Measurements from ENCODE around the gene CA11. TPM values are rescaled to one million over a fixed set of nuclear protein-coding genes. Genes with fewer than 3 reads are reported as not detected.
"Not testable (repeated sequence)": the region's sequence is repeated elsewhere in the genome, so short reads cannot be mapped to it uniquely, and the experiment has no call there.

The CA11 gene
- total RNA-seq, 1 experiment from 2014 or later: 11.8 TPM

GRCh38 chr19:48632692-48633147 lies 13.3 kb downstream of the CA11 start:
- Histone ChIP-seq H3K27me3 (no peaks in the 10 kb centered on the region), H3K36me3 (peaks cover 6% of the 10 kb centered on the region; the same call in 1 of the 2 replicates), H3K4me1 (peaks cover 21% of the 10 kb centered on the region), H3K4me3 (no peak overlapping the region), H3K27ac (no peak overlapping the region), H3K9me3 (replicated peaks) (no peaks in the 10 kb centered on the region)
- peak in 1 of 2 experiments; percentile 45 for DNase-seq

DNA sequence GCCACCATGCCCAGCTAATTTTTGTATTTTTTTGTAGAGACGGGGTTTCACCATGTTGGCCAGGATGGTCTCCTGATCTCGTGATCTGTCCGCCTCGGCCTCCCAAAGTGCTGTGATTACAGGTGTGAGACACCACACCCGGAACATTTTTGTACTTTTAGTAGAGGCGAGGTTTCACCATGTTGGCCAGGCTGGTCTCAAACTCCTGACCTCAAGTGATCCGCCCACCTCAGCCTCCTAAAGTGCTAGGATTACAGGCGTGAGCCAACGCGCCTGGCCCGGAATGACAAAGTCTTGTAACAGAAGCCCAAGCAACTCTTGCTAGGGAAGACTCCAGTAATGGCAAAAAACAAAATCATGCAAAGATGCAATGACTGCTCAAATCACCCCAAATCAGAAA lies 13.7 kb downstream of the CA11 start:
- H3K9me3 ChIP-seq (replicated peaks); H3K27me3 ChIP-seq; H3K4me3 ChIP-seq; H3K36me3 ChIP-seq; DNase-seq; H3K27ac ChIP-seq: not testable (repeated sequence)
- H3K4me1 ChIP-seq: peaks cover 21% of the 10 kb centered on the region

- Histone ChIP-seq H3K36me3 (peaks cover 6% of the 10 kb centered on the region; the same call in 1 of the 2 replicates), H3K27me3 (no peaks in the 10 kb centered on the region), H3K4me1 (peaks cover 19% of the 10 kb centered on the region), H3K27ac (no peak overlapping the region), H3K4me3 (no peak overlapping the region), H3K9me3 (replicated peaks) (no peaks in the 10 kb centered on the region)
- DNase-seq: no peak
Measured at GRCh38 chr19:48631225-48631624, 14.8 kb downstream of the CA11 start.

DNA sequence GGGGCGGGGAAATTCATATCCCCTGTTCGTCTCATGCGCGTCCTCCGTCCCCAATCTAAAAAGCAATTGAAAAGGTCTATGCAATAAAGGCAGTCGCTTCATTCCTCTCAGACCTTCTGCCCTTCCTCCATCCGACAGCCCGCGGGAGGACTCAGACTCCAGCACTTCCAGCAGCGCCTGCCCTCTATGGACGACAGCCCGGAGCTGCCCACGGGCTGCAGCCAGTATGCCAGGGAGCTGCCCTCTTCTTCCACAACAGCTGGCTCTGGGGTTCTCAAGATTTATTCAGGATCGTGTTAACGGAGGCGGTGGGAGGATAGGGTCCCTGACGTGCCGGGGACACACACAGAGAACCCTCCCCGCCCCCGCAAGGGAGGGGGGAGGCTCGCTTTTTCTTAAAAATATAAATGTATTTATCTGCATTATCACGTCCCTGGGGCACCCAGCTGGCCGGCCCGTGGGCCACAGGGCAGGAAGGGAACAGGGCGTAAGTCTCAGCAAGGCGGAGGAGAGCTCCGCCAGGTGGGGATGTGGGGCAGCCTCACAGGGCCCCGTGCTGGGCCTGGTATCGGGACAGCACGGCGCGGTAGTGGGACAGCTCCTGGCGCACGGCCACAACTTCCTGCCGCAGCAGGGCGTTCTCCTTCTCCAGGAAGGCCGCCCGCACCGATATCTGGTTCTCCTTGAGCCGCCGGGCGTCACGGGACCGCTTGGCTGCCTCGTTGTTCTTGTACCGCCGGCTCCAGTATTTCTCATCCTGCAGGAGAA lies 15.5 kb downstream of the CA11 start:
- no peak for DNase-seq
- Histone ChIP-seq H3K36me3 (peaks cover 6% of the 10 kb centered on the region; the same call in 1 of the 2 replicates), H3K27me3 (no peaks in the 10 kb centered on the region), H3K9me3 (replicated peaks) (no peaks in the 10 kb centered on the region), H3K27ac (no peak overlapping the region), H3K4me3 (no peak overlapping the region), H3K4me1 (peaks cover 19% of the 10 kb centered on the region)

- H3K4me3 ChIP-seq: no peak overlapping the region
- H3K4me1 ChIP-seq: peaks cover 20% of the 10 kb centered on the region
- H3K27me3 ChIP-seq: no peaks in the 10 kb centered on the region
- H3K36me3 ChIP-seq: peaks cover 6% of the 10 kb centered on the region; the same call in 1 of the 2 replicates
- DNase-seq: no peak
- H3K27ac ChIP-seq: no peak overlapping the region
- H3K9me3 ChIP-seq (replicated peaks): no peaks in the 10 kb centered on the region
Measured at GRCh38 chr19:48629599-48630295, 16.2 kb downstream of the CA11 start.

DNA sequence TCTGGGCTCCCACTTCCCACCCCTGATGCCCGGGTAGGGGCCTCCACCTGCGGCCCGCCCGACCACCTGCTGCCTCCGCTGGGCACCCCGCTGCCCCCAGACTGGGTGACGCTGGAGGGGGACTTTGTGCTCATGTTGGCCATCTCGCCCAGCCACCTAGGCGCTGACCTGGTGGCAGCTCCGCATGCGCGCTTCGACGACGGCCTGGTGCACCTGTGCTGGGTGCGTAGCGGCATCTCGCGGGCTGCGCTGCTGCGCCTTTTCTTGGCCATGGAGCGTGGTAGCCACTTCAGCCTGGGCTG lies 16.7 kb downstream of the CA11 start:
- no peak overlapping the region for H3K27ac ChIP-seq
- no peaks in the 10 kb centered on the region for H3K27me3 ChIP-seq
- peaks cover 6% of the 10 kb centered on the region; the same call in 1 of the 2 replicates for H3K36me3 ChIP-seq
- H3K4me3 ChIP-seq: no peak overlapping the region
- no peaks in the 10 kb centered on the region for H3K9me3 ChIP-seq (replicated peaks)
- no peak for DNase-seq
- H3K4me1 ChIP-seq: peaks cover 18% of the 10 kb centered on the region

- Histone ChIP-seq H3K9me3 (replicated peaks) (no peaks in the 10 kb centered on the region), H3K27me3 (no peaks in the 10 kb centered on the region), H3K36me3 (peaks cover 6% of the 10 kb centered on the region; the same call in 1 of the 2 replicates), H3K27ac (no peak overlapping the region), H3K4me3 (no peak overlapping the region), H3K4me1 (peaks cover 13% of the 10 kb centered on the region)
- DNase-seq: no peak
Measured at GRCh38 chr19:48628486-48629296, 17.3 kb downstream of the CA11 start.

GRCh38 chr19:48627865-48628314 lies 18.1 kb downstream of the CA11 start:
- no peak overlapping the region for H3K27ac ChIP-seq
- DNase-seq: no peak
- H3K4me1 ChIP-seq: peaks cover 9% of the 10 kb centered on the region; the same call in 1 of the 2 replicates
- H3K27me3 ChIP-seq: no peaks in the 10 kb centered on the region
- peaks cover 6% of the 10 kb centered on the region; the same call in 1 of the 2 replicates for H3K36me3 ChIP-seq
- H3K4me3 ChIP-seq: no peak overlapping the region
- H3K9me3 ChIP-seq (replicated peaks): no peaks in the 10 kb centered on the region

GRCh38 chr19:48627201-48627864 lies 18.7 kb downstream of the CA11 start:
- Histone ChIP-seq H3K27me3 (no peaks in the 10 kb centered on the region), H3K36me3 (peaks cover 6% of the 10 kb centered on the region; the same call in 1 of the 2 replicates), H3K9me3 (replicated peaks) (no peaks in the 10 kb centered on the region), H3K27ac (no peak overlapping the region), H3K4me1 (peaks cover 9% of the 10 kb centered on the region; the same call in 1 of the 2 replicates), H3K4me3 (no peak overlapping the region)
- DNase-seq: no peak

DNA sequence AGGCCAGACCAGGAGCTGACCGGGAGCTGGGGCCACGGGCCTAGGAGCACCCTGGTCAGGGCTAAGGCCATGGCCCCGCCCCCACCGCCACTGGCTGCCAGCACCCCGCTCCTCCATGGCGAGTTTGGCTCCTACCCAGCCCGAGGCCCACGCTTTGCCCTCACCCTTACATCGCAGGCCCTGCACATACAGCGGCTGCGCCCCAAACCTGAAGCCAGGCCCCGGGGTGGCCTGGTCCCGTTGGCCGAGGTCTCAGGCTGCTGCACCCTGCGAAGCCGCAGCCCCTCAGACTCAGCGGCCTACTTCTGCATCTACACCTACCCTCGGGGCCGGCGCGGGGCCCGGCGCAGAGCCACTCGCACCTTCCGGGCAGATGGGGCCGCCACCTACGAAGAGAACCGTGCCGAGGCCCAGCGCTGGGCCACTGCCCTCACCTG lies 20.1 kb downstream of the CA11 start:
- Histone ChIP-seq H3K4me1 (peaks cover 9% of the 10 kb centered on the region; the same call in 1 of the 2 replicates), H3K36me3 (peaks cover 6% of the 10 kb centered on the region; the same call in 1 of the 2 replicates), H3K27ac (no peak overlapping the region), H3K4me3 (no peak overlapping the region), H3K27me3 (no peaks in the 10 kb centered on the region), H3K9me3 (replicated peaks) (no peaks in the 10 kb centered on the region)
- no peak for DNase-seq

GRCh38 chr19:48624791-48625723 lies 20.9 kb downstream of the CA11 start:
- peaks cover 6% of the 10 kb centered on the region; the same call in 1 of the 2 replicates for H3K36me3 ChIP-seq
- H3K9me3 ChIP-seq (replicated peaks): no peaks in the 10 kb centered on the region
- peak overlapping the region; percentile 56 for H3K4me3 ChIP-seq
- no peak overlapping the region; the same call in 1 of the 2 replicates for H3K27ac ChIP-seq
- DNase-seq: no peak
- no peaks in the 10 kb centered on the region for H3K27me3 ChIP-seq
- peaks cover 9% of the 10 kb centered on the region; the same call in 1 of the 2 replicates for H3K4me1 ChIP-seq

- Histone ChIP-seq H3K36me3 (no peaks in the 10 kb centered on the region), H3K9me3 (replicated peaks) (no peaks in the 10 kb centered on the region), H3K27ac (peak overlapping the region; percentile 84), H3K4me1 (peaks cover 9% of the 10 kb centered on the region; the same call in 1 of the 2 replicates), H3K27me3 (no peaks in the 10 kb centered on the region), H3K4me3 (peak overlapping the region; percentile 56)
- peak; percentile 98 for DNase-seq
Measured at GRCh38 chr19:48624067-48624594, 21.9 kb downstream of the CA11 start.

GRCh38 chr19:48623556-48624066 lies 22.4 kb downstream of the CA11 start:
- Histone ChIP-seq H3K27me3 (no peaks in the 10 kb centered on the region), H3K4me3 (peak overlapping the region; percentile 56)

More at GRCh38 chr19:48623556-48624066, 22.4 kb downstream of the CA11 start:
- Histone ChIP-seq H3K9me3 (replicated peaks) (no peaks in the 10 kb centered on the region), H3K36me3 (no peaks in the 10 kb centered on the region), H3K4me1 (peaks cover 9% of the 10 kb centered on the region; the same call in 1 of the 2 replicates), H3K27ac (peak overlapping the region; percentile 84)
- peak in 1 of 2 experiments; percentile 40 for DNase-seq

Measured in SJCRH30 (cell line).